ENCODE results near the gene KANK4.
"Not testable (repeated sequence)": the region's sequence is repeated elsewhere in the genome, so short reads cannot be mapped to it uniquely, and the experiment has no call there.

The KANK4 gene

GRCh38 chr1:62220456-62220855 is 98.8 kb downstream of the KANK4 start:
- DNase-seq, result peak in 2 of 10 donors; percentile 40 to 70
- intact Hi-C loops (cut with DNase I), result not testable (repeated sequence)

GRCh38 chr1:62218604-62219003 is 100.6 kb downstream of the KANK4 start:
- peak in 1 of 10 donors; percentile 10 for DNase-seq
- intact Hi-C loops (cut with DNase I), result no loop called here

- DNase-seq, result peak in 2 of 10 donors; percentile 1 to 11
- intact Hi-C loops (cut with DNase I), result no loop called here
These were observed 105.9 kb downstream of the KANK4 start for GRCh38 chr1:62213075-62213914.

GRCh38 chr1:62212411-62212810 is 106.8 kb downstream of the KANK4 start:
- DNase-seq, result no peak
- intact Hi-C loops (cut with DNase I), result no loop called here

GRCh38 chr1:62210960-62211359 is 108.3 kb downstream of the KANK4 start:
- DNase-seq, result no peak
- intact Hi-C loops (cut with DNase I), result no loop called here

- no peak for DNase-seq
- intact Hi-C loops (cut with DNase I), result no loop called here
These were observed 109.2 kb downstream of the KANK4 start for GRCh38 chr1:62209931-62210595.

GRCh38 chr1:62208970-62209369 is 110.3 kb downstream of the KANK4 start:
- DNase-seq, result no peak
- intact Hi-C loops (cut with DNase I), result no loop called here

- intact Hi-C loops (cut with DNase I), result no loop called here
- peak in 2 of 10 donors; percentile 30 to 38 for DNase-seq
These were observed 111.1 kb downstream of the KANK4 start for GRCh38 chr1:62208087-62208486.

- DNase-seq, result no peak
- intact Hi-C loops (cut with DNase I), result no loop called here
These were observed 112.0 kb downstream of the KANK4 start for GRCh38 chr1:62207187-62207586.

GRCh38 chr1:62198781-62199125 is 120.5 kb downstream of the KANK4 start:
- peak in 2 of 10 donors; percentile 4 to 22 for DNase-seq
- intact Hi-C loops (cut with DNase I), result no loop called here

GRCh38 chr1:62198069-62198780 is 121.0 kb downstream of the KANK4 start:
- intact Hi-C loops (cut with DNase I), result no loop called here
- peak in 2 of 10 donors; percentile 2 to 9 for DNase-seq

GRCh38 chr1:62196086-62196690 is 123.0 kb downstream of the KANK4 start:
- intact Hi-C loops (cut with DNase I), result no loop called here

GRCh38 chr1:62194651-62195544 is 124.3 kb downstream of the KANK4 start, which contains the start of gene L1TD1:
Gene L1TD1, plus strand, starts transcription at chr1:62194849. Its CDS starts 11,780 bp downstream, at chr1:62206629.
- DNase-seq, result peak in 2 of 10 donors; percentile 65 to 79
- intact Hi-C loops (cut with DNase I), result no loop called here

More at GRCh38 chr1:62196086-62196690, 123.0 kb downstream of the KANK4 start:
- peak in 2 of 10 donors; percentile 34 to 61 for DNase-seq

GRCh38 chr1:62188111-62188510 is 131.1 kb downstream of the KANK4 start:
- intact Hi-C loops (cut with DNase I), result no loop called here
- DNase-seq, result no peak

- peak in 1 of 10 donors; percentile 8 for DNase-seq
- intact Hi-C loops (cut with DNase I), result no loop called here
These were observed 131.7 kb downstream of the KANK4 start for GRCh38 chr1:62187548-62187947.

Measured in posterior cingulate gyrus (tissue), 11 donors.